ENCODE data around the gene PALLD.
"Not testable (repeated sequence)": the region's sequence is repeated elsewhere in the genome, so short reads cannot be mapped to it uniquely, and the experiment has no call there.

The PALLD gene

GRCh38 chr4:168908093-168908492 lies 411.2 kb downstream of the PALLD start:
- no peak for DNase-seq (ENCODE audit: low spot score)

GRCh38 chr4:168908851-168909273 lies 412.0 kb downstream of the PALLD start:
- DNase-seq (ENCODE audit: low spot score): no peak

- no peak for DNase-seq (ENCODE audit: low spot score)
Measured at GRCh38 chr4:168914095-168914494, 417.2 kb downstream of the PALLD start.

GRCh38 chr4:168917138-168917779 lies 420.4 kb downstream of the PALLD start:
- DNase-seq (ENCODE audit: low spot score): no peak

- DNase-seq (ENCODE audit: low spot score): no peak
Measured at GRCh38 chr4:168919706-168920324, 423.0 kb downstream of the PALLD start.

- DNase-seq (ENCODE audit: low spot score): no peak
Measured at GRCh38 chr4:168920441-168921065, 423.7 kb downstream of the PALLD start.

- peak; percentile 56 for DNase-seq (ENCODE audit: low spot score)
Measured at GRCh38 chr4:168923526-168924194, 426.8 kb downstream of the PALLD start.

- DNase-seq (ENCODE audit: low spot score): no peak
Measured at GRCh38 chr4:168924667-168925066, 427.8 kb downstream of the PALLD start.

GRCh38 chr4:168925789-168926490 lies 429.1 kb downstream of the PALLD start:
- DNase-seq (ENCODE audit: low spot score): no peak

- no peak for DNase-seq (ENCODE audit: low spot score)
Measured at GRCh38 chr4:168928346-168928745, 431.5 kb downstream of the PALLD start.

GRCh38 chr4:168928875-168929274 lies 432.0 kb downstream of the PALLD start:
- DNase-seq (ENCODE audit: low spot score): no peak

GRCh38 chr4:168930413-168931196 lies 433.8 kb downstream of the PALLD start:
- no peak for DNase-seq (ENCODE audit: low spot score)

- no peak for DNase-seq (ENCODE audit: low spot score)
Measured at GRCh38 chr4:168931215-168931650, 434.4 kb downstream of the PALLD start.

GRCh38 chr4:168932138-168932537 lies 435.3 kb downstream of the PALLD start:
- DNase-seq (ENCODE audit: low spot score): no peak

- DNase-seq (ENCODE audit: low spot score): no peak
Measured at GRCh38 chr4:168933423-168933822, 436.6 kb downstream of the PALLD start.

GRCh38 chr4:168937473-168937872 lies 440.6 kb downstream of the PALLD start:
- not testable (repeated sequence) for DNase-seq (ENCODE audit: low spot score)

GRCh38 chr4:168942985-168943384 lies 446.1 kb downstream of the PALLD start:
- no peak for DNase-seq (ENCODE audit: low spot score)

GRCh38 chr4:168945291-168945690 lies 448.4 kb downstream of the PALLD start:
- no peak for DNase-seq (ENCODE audit: low spot score)

GRCh38 chr4:168952821-168953246 lies 456.0 kb downstream of the PALLD start:
- not testable (repeated sequence) for DNase-seq (ENCODE audit: low spot score)

- DNase-seq (ENCODE audit: low spot score): no peak
Measured at GRCh38 chr4:168955674-168956073, 458.8 kb downstream of the PALLD start.

- no peak for DNase-seq (ENCODE audit: low spot score)
Measured at GRCh38 chr4:168960716-168961115, 463.9 kb downstream of the PALLD start.
